RWPE1 (cell line): Measurements from ENCODE around the gene HEYL.

Experiments used
- CTCF ChIA-PET: fragments of 350-600 bp; sonication (Branson Sonifier 250); formaldehyde crosslinking; extraction: SDS; loops from one replicate; lab custom pipeline; 2021; lab: Yijun Ruan, JAX
- POLR2A ChIA-PET: fragments of 400-600 bp; formaldehyde crosslinking; extraction: SDS; loops from one replicate; lab custom pipeline; 2020; ENCODE audit warnings: antibody characterized with exemption; ENCODE audit not compliant: low non-redundant PET; lab: Yijun Ruan, JAX
- DNase-seq: peaks from one replicate; pipeline ENCODE4 v3.0.0; 2012; ENCODE audit warnings: low spot score
- H3K27ac ChIP-seq: fragments of 450-650 bp; 2 replicates; pipeline ENCODE4 v1.5.1; 2017
- CTCF ChIP-seq: fragments of 450-650 bp; conservative IDR thresholded peaks from 2 replicates; pipeline ENCODE4 v1.5.1; 2017; ENCODE audit warnings: low read depth, mild to moderate bottlenecking

The HEYL gene

GRCh38 chr1:39655578-39656268 is 16.3 kb upstream of the HEYL start:
- ChIA-PET CTCF (interaction anchor here (0.6 kb wide), 1 partner anchor 517 kb away, joined by 6 read pairs; no protein-coding TSS in a partner anchor), POLR2A (no interaction called here)
- no peak for TF ChIP-seq CTCF
- no peak overlapping the region for H3K27ac ChIP-seq
- no peak for DNase-seq

DNA sequence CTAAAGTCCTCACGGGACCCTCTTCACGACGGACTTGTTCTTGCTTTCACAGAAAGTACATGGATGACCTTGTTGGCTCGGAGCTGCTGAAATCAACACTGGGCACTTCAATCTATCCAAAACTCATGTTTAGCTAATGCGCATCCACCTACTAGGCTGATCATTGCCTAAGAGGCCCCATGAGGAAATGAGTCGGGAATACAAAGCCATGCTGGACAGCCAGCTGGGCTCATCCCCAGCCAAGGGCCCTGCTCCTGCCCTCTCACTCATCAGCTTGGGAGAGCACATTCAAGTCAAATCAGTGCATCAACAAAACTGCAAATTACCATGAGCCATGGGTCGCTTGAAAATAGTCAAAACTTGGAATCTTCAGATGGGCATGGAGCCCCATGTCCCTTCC is 14.8 kb upstream of the HEYL start:
- CTCF ChIA-PET = interaction anchor here (0.6 to 2.5 kb wide), 5 partner anchors 8 to 1960 kb away, joined by 3 to 15 read pairs (median 5); partner anchors contain the start of gene NT5C1A
- POLR2A ChIA-PET = no interaction called here
- DNase-seq = no peak
- TF ChIP-seq CTCF = no peak
- H3K27ac ChIP-seq = no peak overlapping the region

DNA sequence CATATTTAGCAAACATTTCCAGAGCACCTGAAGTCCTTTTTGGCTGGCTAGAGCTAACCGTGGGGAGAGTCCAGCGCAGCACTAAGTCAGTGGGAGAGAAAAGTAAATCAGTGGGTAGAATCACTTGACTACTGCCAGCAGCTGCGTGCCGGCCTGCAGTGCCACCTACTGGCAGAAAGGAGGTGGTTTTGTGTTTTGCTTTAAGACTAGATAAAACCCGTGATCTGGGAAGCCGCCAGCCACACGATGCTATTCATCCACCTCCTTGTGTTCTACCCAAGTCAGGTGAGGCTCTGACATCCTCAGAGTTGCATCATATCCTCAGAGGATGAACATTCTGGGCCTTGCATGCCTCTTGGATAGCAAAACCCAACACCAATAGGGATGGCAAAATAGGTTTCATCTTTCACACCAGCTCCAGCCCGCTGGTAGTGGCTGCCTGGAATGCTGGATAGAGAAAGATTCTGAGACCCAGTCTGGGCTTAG is 14.1 kb upstream of the HEYL start:
- DNase-seq = peak; percentile 60
- no peak overlapping the region for H3K27ac ChIP-seq
- ChIA-PET CTCF (interaction anchor here (0.6 to 2.5 kb wide), 16 partner anchors 9 to 1959 kb away, joined by 3 to 15 read pairs (median 4); partner anchors contain the start of gene NT5C1A), POLR2A (no interaction called here)
- TF ChIP-seq CTCF = peak; percentile 87

GRCh38 chr1:39652554-39652953 is 13.1 kb upstream of the HEYL start:
- no peak for DNase-seq
- TF ChIP-seq CTCF = no peak
- POLR2A ChIA-PET = no interaction called here
- CTCF ChIA-PET = interaction anchor here (0.7 to 2.5 kb wide), 3 partner anchors 8 to 265 kb away, joined by 3 to 15 read pairs (median 5); no protein-coding TSS in a partner anchor
- H3K27ac ChIP-seq = no peak overlapping the region

- POLR2A ChIA-PET = no interaction called here
- TF ChIP-seq CTCF = no peak
- CTCF ChIA-PET = interaction anchor here (0.7 kb wide), 1 partner anchor 264 kb away, joined by 3 read pairs; no protein-coding TSS in a partner anchor
- no peak for DNase-seq
- H3K27ac ChIP-seq = no peak overlapping the region
Observed at GRCh38 chr1:39652105-39652504, 12.7 kb upstream of the HEYL start.

GRCh38 chr1:39650431-39650830 is 11.0 kb upstream of the HEYL start:
- ChIA-PET POLR2A (no interaction called here), CTCF (interaction anchor here (0.8 kb wide), 1 partner anchor 9 kb away, joined by 3 read pairs; no protein-coding TSS in a partner anchor)
- no peak overlapping the region for H3K27ac ChIP-seq
- no peak for TF ChIP-seq CTCF
- DNase-seq = no peak
